ENCODE data around the gene RNF26. TPM values are rescaled to one million over a fixed set of nuclear protein-coding genes. Genes with fewer than 3 reads are reported as not detected.

Gene RNF26
- total RNA-seq, 1 experiment from 2014 or later: 64.3 TPM

GRCh38 chr11:119309411-119309810 lies 24.9 kb upstream of the RNF26 start:
- Histone ChIP-seq H3K27me3 (ENCODE audit: insufficient read depth, low read depth) (no peaks in the 10 kb centered on the region), H3K36me3 (ENCODE audit: low read depth) (no peaks in the 10 kb centered on the region), H3K9me3 (ENCODE audit: insufficient read depth, low read depth) (no peaks in the 10 kb centered on the region), H2AFZ (no peak overlapping the region), H3K4me2 (no peak overlapping the region), H3K9me2 (ENCODE audit: insufficient read depth) (no peaks in the 10 kb centered on the region), H3F3A (ENCODE audit: insufficient read depth, low read depth) (peaks cover 17% of the 10 kb centered on the region), H3K27ac (no peak overlapping the region), H3K4me1 (replicated peaks; ENCODE audit: insufficient read depth) (no peaks in the 10 kb centered on the region), H4K20me1 (ENCODE audit: insufficient read depth) (no peaks in the 10 kb centered on the region), H3K4me3 (no peak overlapping the region), H3K79me2 (ENCODE audit: low read depth) (no peaks in the 10 kb centered on the region)
- intact Hi-C loops (cut with micrococcal nuclease; ENCODE audit: unreplicated experiment): no loop called here
- ChIA-PET CTCF (interaction anchor here (1.0 kb wide), 1 partner anchor 14 kb away, joined by 3 read pairs; no protein-coding TSS in a partner anchor), POLR2A (ENCODE audit: unreplicated experiment) (no interaction called here)
- BruUV-seq (replicated peaks): no TSS peak
- no peak for DNase-seq
- TF ChIP-seq CTCF (conservative IDR thresholded peaks at IDR 0.05) (no peak), EZH2 (IDR thresholded peaks at IDR 0.05; ENCODE audit: low read depth) (no peak)

GRCh38 chr11:119309953-119310681 lies 24.2 kb upstream of the RNF26 start:
- Histone ChIP-seq H3F3A (ENCODE audit: insufficient read depth, low read depth) (peaks cover 17% of the 10 kb centered on the region), H3K4me3 (no peak overlapping the region), H3K27ac (no peak overlapping the region), H3K27me3 (ENCODE audit: insufficient read depth, low read depth) (no peaks in the 10 kb centered on the region), H3K9me2 (ENCODE audit: insufficient read depth) (no peaks in the 10 kb centered on the region), H3K9me3 (ENCODE audit: insufficient read depth, low read depth) (no peaks in the 10 kb centered on the region), H3K79me2 (ENCODE audit: low read depth) (no peaks in the 10 kb centered on the region), H3K36me3 (ENCODE audit: low read depth) (no peaks in the 10 kb centered on the region), H3K4me2 (no peak overlapping the region), H4K20me1 (ENCODE audit: insufficient read depth) (no peaks in the 10 kb centered on the region), H3K4me1 (replicated peaks; ENCODE audit: insufficient read depth) (peaks cover 1% of the 10 kb centered on the region; the same call in 1 of the 2 replicates), H2AFZ (no peak overlapping the region)
- intact Hi-C loops (cut with micrococcal nuclease; ENCODE audit: unreplicated experiment): no loop called here
- no TSS peak for BruUV-seq (replicated peaks)
- ChIA-PET CTCF (no interaction called here), POLR2A (ENCODE audit: unreplicated experiment) (no interaction called here)
- TF ChIP-seq EZH2 (IDR thresholded peaks at IDR 0.05; ENCODE audit: low read depth): no peak
- TF ChIP-seq CTCF (conservative IDR thresholded peaks at IDR 0.05): no peak
- DNase-seq: no peak

GRCh38 chr11:119310682-119311052 lies 23.7 kb upstream of the RNF26 start:
- Histone ChIP-seq H3K27ac (no peak overlapping the region), H3K4me3 (no peak overlapping the region), H3K9me3 (ENCODE audit: insufficient read depth, low read depth) (no peaks in the 10 kb centered on the region), H4K20me1 (ENCODE audit: insufficient read depth) (no peaks in the 10 kb centered on the region), H3K27me3 (ENCODE audit: insufficient read depth, low read depth) (0 out of 2 replicates have a peak, but pooled peaks cover 2% of the 10 kb centered on the region), H3K36me3 (ENCODE audit: low read depth) (no peaks in the 10 kb centered on the region), H3F3A (ENCODE audit: insufficient read depth, low read depth) (peaks cover 17% of the 10 kb centered on the region), H3K9me2 (ENCODE audit: insufficient read depth) (no peaks in the 10 kb centered on the region), H3K4me1 (replicated peaks; ENCODE audit: insufficient read depth) (peaks cover 7% of the 10 kb centered on the region), H2AFZ (no peak overlapping the region), H3K79me2 (ENCODE audit: low read depth) (no peaks in the 10 kb centered on the region), H3K4me2 (no peak overlapping the region)
- ChIA-PET POLR2A (ENCODE audit: unreplicated experiment) (no interaction called here), CTCF (no interaction called here)
- BruUV-seq (replicated peaks): no TSS peak
- no peak for DNase-seq
- intact Hi-C loops (cut with micrococcal nuclease; ENCODE audit: unreplicated experiment): no loop called here
- no peak for TF ChIP-seq EZH2 (IDR thresholded peaks at IDR 0.05; ENCODE audit: low read depth)
- TF ChIP-seq CTCF (conservative IDR thresholded peaks at IDR 0.05): no peak

All from PC-9 (cell line).